Naive thymus-derived CD4-positive, alpha-beta T cell (primary cell): ENCODE data around the gene GNAL. TPM values are rescaled to one million over a fixed set of nuclear protein-coding genes. Genes with fewer than 3 reads are reported as not detected.
A peak's percentile ranks its signal among the peaks of the same experiment; 100 is the strongest.

ENCODE experiments used
- ATAC-seq: fragments of 150-1000 bp; cut with Tn5 transposase; 2 replicates; pipeline ENCODE4 v1.10.0; 2021; ENCODE audit warnings: mild to moderate bottlenecking, moderate library complexity
- CTCF ChIA-PET: fragments of 350-600 bp; sonication (Branson Sonifier 250); formaldehyde crosslinking; loops from one replicate; lab custom pipeline; 2021; ENCODE audit warnings: antibody characterized with exemption; lab: Charles Lee
- POLR2A ChIA-PET: fragments of 350-600 bp; sonication (Branson Sonifier 250); formaldehyde crosslinking; loops from one replicate; lab custom pipeline; 2021; ENCODE audit warnings: antibody characterized with exemption, inconsistent platforms; lab: Charles Lee
- DNase-seq, 9 donors: peaks; one replicate each; pipeline versions ENCODE4 v3.0.0 to v3.0.0-alpha.2; 2020 to 2022; ENCODE audit warnings: mixed read lengths in 1 of 9
- H3K27ac ChIP-seq: one replicate; pipeline ENCODE4 v1.7.0; 2013; ENCODE audit warnings: mild to moderate bottlenecking, low read depth, low read length, moderate library complexity
- H3K27me3 ChIP-seq, 2 donors: one replicate each; pipeline ENCODE4 v1.7.0; 2013; ENCODE audit warnings: low read length in 2 of 2, mild to moderate bottlenecking in 2 of 2, moderate library complexity in 2 of 2; ENCODE audit not compliant: control insufficient read depth in 2 of 2, insufficient read depth in 2 of 2
- H3K36me3 ChIP-seq, 3 experiments: 1 replicate in 2 of 3; 2 replicates in 1 of 3; pipeline ENCODE4 v1.7.0; 2013; ENCODE audit warnings: low read length in 3 of 3, mild to moderate bottlenecking in 3 of 3, moderate library complexity in 1 of 3; ENCODE audit not compliant: insufficient read depth in 3 of 3, control insufficient read depth in 2 of 3
- H3K4me1 ChIP-seq, 2 donors: one replicate each; pipeline ENCODE4 v1.7.0; 2013; ENCODE audit warnings: low read length in 2 of 2, mild to moderate bottlenecking in 2 of 2, moderate library complexity in 1 of 2; ENCODE audit not compliant: control insufficient read depth in 2 of 2, insufficient read depth in 2 of 2
- H3K4me3 ChIP-seq: 2 replicates; pipeline ENCODE4 v1.7.0; 2013; ENCODE audit warnings: mild to moderate bottlenecking, low read length
- H3K9me3 ChIP-seq, 3 experiments: 1 replicate in 2 of 3; 2 replicates in 1 of 3; pipeline ENCODE4 v1.7.0; 2013; ENCODE audit warnings: low read length in 3 of 3; ENCODE audit not compliant: control insufficient read depth in 2 of 3
- H3K27ac Mint-ChIP-seq, 9 donors: one replicate each; pipeline ENCODE4 v1.8.0; 2020 to 2022; ENCODE audit warnings: mixed read lengths in 9 of 9, mild to moderate bottlenecking in 8 of 9, moderate library complexity in 5 of 9, inconsistent platforms in 2 of 9
- H3K27me3 Mint-ChIP-seq, 5 donors: one replicate each; pipeline ENCODE4 v1.8.0; 2021 to 2022; ENCODE audit warnings: mixed read lengths in 5 of 5, mild to moderate bottlenecking in 1 of 5
- H3K36me3 Mint-ChIP-seq, 5 donors: one replicate each; pipeline ENCODE4 v1.8.0; 2020 to 2022; ENCODE audit warnings: mixed read lengths in 5 of 5, mild to moderate bottlenecking in 3 of 5, inconsistent platforms in 1 of 5
- H3K4me1 Mint-ChIP-seq, 7 donors: one replicate each; pipeline ENCODE4 v1.8.0; 2020 to 2022; ENCODE audit warnings: mixed read lengths in 7 of 7, mild to moderate bottlenecking in 3 of 7, inconsistent platforms in 1 of 7
- H3K4me3 Mint-ChIP-seq, 10 donors: one replicate each; pipeline ENCODE4 v1.8.0; 2020 to 2022; ENCODE audit warnings: mild to moderate bottlenecking in 10 of 10, mixed read lengths in 10 of 10, moderate library complexity in 6 of 10, inconsistent platforms in 2 of 10
- H3K9me3 Mint-ChIP-seq, 11 donors: one replicate each; pipeline ENCODE4 v1.8.0; 2020 to 2022; ENCODE audit warnings: mixed read lengths in 11 of 11, mild to moderate bottlenecking in 4 of 11, inconsistent platforms in 1 of 11, moderate library complexity in 1 of 11
- intact Hi-C, 2 donors: fragments of 100-400 bp; cut with micrococcal nuclease; formaldehyde crosslinking; loops; one replicate each; pipeline ENCODE4 v1.15.1; 2023
- polyA plus RNA-seq, 2 donors: library from polyadenylated mRNA; unstranded; fragments of 300-500 nt; fragmentation: Illumina TruSeq; gene quantifications; one replicate each; pipeline ENCODE4 v1.2.3, GENCODE V29; 2021
- total RNA-seq, 6 experiments: library from RNA in 5 of 6; stranded (reverse) in 5 of 6; gene quantifications; 1 replicate in 5 of 6; 2 replicates in 1 of 6; pipeline ENCODE4 v1.2.3 and lab custom pipeline; 2021 to 2026

GNAL gene
- total and polyA plus RNA-seq, 7 experiments from 2014 or later, result 0.09 to 1.4 (median 0.67) TPM

DNA sequence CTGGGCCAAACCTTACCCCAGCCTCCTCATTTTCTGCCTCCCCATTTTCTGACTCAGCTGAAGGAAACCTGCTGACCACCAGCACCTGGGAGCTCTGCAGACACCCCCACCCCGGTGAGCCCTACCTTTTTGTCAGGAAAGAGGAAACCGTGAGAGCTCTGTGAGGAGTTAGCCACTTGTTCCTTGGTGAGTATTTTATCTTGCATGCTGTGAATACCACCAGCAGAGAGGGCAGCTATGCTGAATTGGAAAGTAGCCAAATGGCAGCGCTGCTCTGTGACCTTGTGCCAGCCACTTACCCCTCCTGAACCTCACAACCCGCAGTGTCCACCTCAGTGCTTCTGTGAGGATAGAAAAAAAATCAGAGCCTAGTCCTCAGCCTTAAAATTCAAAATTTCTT, 216.5 kb downstream of the GNAL start:
- H3K4me1 ChIP-seq, result peaks cover 8 to 9% of the 10 kb centered on the region in 2 donors
- ChIA-PET POLR2A (interaction anchor here (1.0 to 4.1 kb wide), 2 partner anchors 8 to 54 kb away, joined by 4 to 36 read pairs; partner anchors contain the start of gene CHMP1B), CTCF (interaction anchor here (0.8 kb wide), 1 partner anchor 11 kb away, joined by 3 read pairs; no protein-coding TSS in a partner anchor)
- Mint-ChIP-seq H3K4me1 (peaks cover 10 to 37% (median 34%) of the 10 kb centered on the region in 7 donors), H3K36me3 (peaks cover 4 to 18% (median 11%) of the 10 kb centered on the region in 5 donors), H3K27me3 (no peaks in the 10 kb centered on the region), H3K4me3 (peak overlapping the region in 6 of 10 donors; percentile 11 to 78 (median 38)), H3K9me3 (no peaks in the 10 kb centered on the region), H3K27ac (peak overlapping the region in 7 of 9 donors; percentile 32 to 60 (median 51))
- no peak overlapping the region for H3K27ac ChIP-seq
- H3K4me3 ChIP-seq, result no peak overlapping the region
- no peak for ATAC-seq
- H3K36me3 ChIP-seq, result peaks cover 0 to 36% (median 0%) of the 10 kb centered on the region in 3 experiments
- DNase-seq, result no peak
- no peaks in the 10 kb centered on the region for H3K9me3 ChIP-seq
- H3K27me3 ChIP-seq, result no peaks in the 10 kb centered on the region
- intact Hi-C loops, result loop anchor here in 1 of 2 donors (5.0 to 10.0 kb wide), 3 partner anchors 469 to 1993 kb away; partner anchors contain the start of genes AFG3L2, PTPN2 and VAPA

- Histone ChIP-seq H3K27me3 (no peaks in the 10 kb centered on the region), H3K4me1 (peaks cover 8 to 9% of the 10 kb centered on the region in 2 donors), H3K27ac (no peak overlapping the region), H3K36me3 (peaks cover 0 to 36% (median 0%) of the 10 kb centered on the region in 3 experiments), H3K4me3 (no peak overlapping the region), H3K9me3 (no peaks in the 10 kb centered on the region)
- intact Hi-C loops, result loop anchor here in 1 of 2 donors (5.0 to 10.0 kb wide), 3 partner anchors 469 to 1994 kb away; partner anchors contain the start of genes AFG3L2, PTPN2 and VAPA
- Mint-ChIP-seq H3K27me3 (no peaks in the 10 kb centered on the region), H3K27ac (peak overlapping the region in 8 of 9 donors; percentile 32 to 60 (median 52)), H3K9me3 (no peaks in the 10 kb centered on the region), H3K36me3 (peaks cover 4 to 18% (median 11%) of the 10 kb centered on the region in 5 donors), H3K4me3 (peak overlapping the region in 7 of 10 donors; percentile 29 to 78 (median 45)), H3K4me1 (peaks cover 10 to 37% (median 34%) of the 10 kb centered on the region in 7 donors)
- ATAC-seq (no peak), DNase-seq (no peak)
- CTCF ChIA-PET, result no interaction called here
- POLR2A ChIA-PET, result interaction anchor here (0.7 to 4.1 kb wide), 3 partner anchors 9 to 471 kb away, joined by 3 to 36 read pairs (median 4); partner anchors contain the start of genes AFG3L2 and CHMP1B
Measured at GRCh38 chr18:11906176-11906575, 217.1 kb downstream of the GNAL start.

GRCh38 chr18:11906926-11907874, 218.1 kb downstream of the GNAL start:
- Mint-ChIP-seq H3K36me3 (peaks cover 4 to 12% (median 8%) of the 10 kb centered on the region in 5 donors), H3K4me1 (peaks cover 10 to 37% (median 28%) of the 10 kb centered on the region in 7 donors), H3K4me3 (peak overlapping the region; percentile 90 to 97 (median 96)), H3K27me3 (no peaks in the 10 kb centered on the region), H3K27ac (peak overlapping the region; percentile 46 to 97 (median 94)), H3K9me3 (no peaks in the 10 kb centered on the region)
- ATAC-seq, result no peak
- DNase-seq, result no peak
- ChIA-PET POLR2A (interaction anchor here (1.8 to 4.1 kb wide), 2 partner anchors 56 to 88 kb away, joined by 4 to 36 read pairs; partner anchors contain the start of gene CHMP1B), CTCF (no interaction called here)
- H3K9me3 ChIP-seq, result no peaks in the 10 kb centered on the region
- H3K4me3 ChIP-seq, result peak overlapping the region; percentile 94
- intact Hi-C loops, result loop anchor here in 1 of 2 donors (5.0 to 10.0 kb wide), 3 partner anchors 468 to 1995 kb away; partner anchors contain the start of genes AFG3L2, PTPN2 and VAPA
- H3K36me3 ChIP-seq, result peaks cover 0 to 30% (median 0%) of the 10 kb centered on the region in 3 experiments
- H3K27me3 ChIP-seq, result no peaks in the 10 kb centered on the region
- peak overlapping the region; percentile 97 for H3K27ac ChIP-seq
- H3K4me1 ChIP-seq, result peaks cover 8 to 9% of the 10 kb centered on the region in 2 donors

DNA sequence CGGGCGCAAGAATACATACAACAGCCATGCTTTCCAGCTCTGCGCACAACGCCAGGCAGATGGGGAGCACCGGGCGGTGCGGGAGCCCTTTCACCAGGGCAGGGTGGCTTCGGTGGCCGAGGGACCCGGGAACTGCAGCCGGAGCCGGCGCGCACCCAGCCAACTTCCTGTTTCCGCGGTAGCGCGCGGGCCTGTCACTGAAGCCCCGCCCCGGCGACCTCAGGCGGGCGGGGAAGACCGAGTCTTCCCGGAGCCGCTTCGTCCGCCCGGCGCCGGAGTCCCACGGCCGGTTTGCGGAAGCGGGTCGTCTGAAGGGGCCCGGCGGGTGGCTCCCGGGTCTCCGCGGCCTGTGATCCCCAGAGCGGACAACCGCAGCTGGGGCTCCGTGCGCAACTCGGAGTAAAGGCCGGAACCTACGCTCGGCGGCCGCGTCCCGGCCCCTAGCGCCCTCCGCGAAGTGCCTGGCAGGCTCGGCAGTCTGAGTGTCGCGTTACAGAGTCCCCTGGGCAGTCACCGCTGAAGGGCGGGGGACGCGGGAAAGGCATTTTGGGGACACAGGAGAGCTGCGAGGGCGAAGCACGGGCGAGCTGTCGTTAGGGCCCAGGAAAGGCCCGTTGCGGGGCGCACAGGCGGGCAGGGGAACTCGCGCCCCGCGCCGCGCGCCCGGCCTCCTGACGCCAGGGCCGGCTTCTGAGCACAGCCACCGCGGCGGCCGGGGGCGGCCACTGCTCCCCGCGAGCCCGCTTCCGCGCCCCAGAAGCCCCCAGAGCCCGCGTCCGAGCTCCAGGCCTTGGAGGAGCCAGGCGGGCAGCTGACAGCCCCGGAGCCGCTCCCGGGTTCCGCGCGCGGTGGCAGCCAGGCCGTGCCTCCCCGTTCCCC, 219.4 kb downstream of the GNAL start, which contains the start of gene MPPE1:
Gene MPPE1, minus strand, starts transcription at position 136 of the 879 bp plus-strand sequence. CDS start 11,053 bp downstream, outside the sequence.
- Histone ChIP-seq H3K27ac (peak within 1 kb of the TSS; percentile 97), H3K4me3 (peak within 1 kb of the TSS; percentile 94), H3K36me3 (peaks cover 0 to 19% (median 0%) of the 10 kb centered on the region in 3 experiments), H3K9me3 (no peaks in the 10 kb centered on the region), H3K4me1 (peaks cover 8 to 9% of the 10 kb centered on the region in 2 donors), H3K27me3 (no peaks in the 10 kb centered on the region)
- H3K27me3 Mint-ChIP-seq, result no peaks in the 10 kb centered on the region
- ATAC-seq (peak; percentile 95), DNase-seq (peak; percentile 77 to 88 (median 83))
- CTCF ChIA-PET, result no interaction called here
- peak within 1 kb of the TSS; percentile 90 to 97 (median 96) for H3K4me3 Mint-ChIP-seq
- H3K9me3 Mint-ChIP-seq, result no peaks in the 10 kb centered on the region
- POLR2A ChIA-PET, result interaction anchor here (0.6 to 4.1 kb wide), 7 partner anchors 20 to 1040 kb away, joined by 3 to 36 read pairs (median 3); partner anchors contain the start of genes CHMP1B, IMPA2 and SEH1L
- H3K27ac Mint-ChIP-seq, result peak within 1 kb of the TSS; percentile 93 to 97 (median 95)
- H3K4me1 Mint-ChIP-seq, result peaks cover 10 to 32% (median 24%) of the 10 kb centered on the region in 7 donors
- intact Hi-C loops, result loop anchor here (1.0 to 10.0 kb wide), 11 partner anchors 30 to 1996 kb away; partner anchors contain the start of genes AFG3L2 (in 2 of the 2), CHMP1B (in 2 of the 2), IMPA2 (in 2 of the 2) and CEP76 (in 1 of the 2)
- H3K36me3 Mint-ChIP-seq, result peaks cover 4 to 8% (median 5%) of the 10 kb centered on the region in 5 donors

GRCh38 chr18:11909061-11909455, 220.0 kb downstream of the GNAL start:
- DNase-seq, result peak in 1 of 9 donors; percentile 19
- peak overlapping the region; percentile 86 to 96 (median 93) for H3K27ac Mint-ChIP-seq
- Histone ChIP-seq H3K9me3 (no peaks in the 10 kb centered on the region), H3K27me3 (no peaks in the 10 kb centered on the region), H3K27ac (peak overlapping the region; percentile 97), H3K4me3 (peak overlapping the region; percentile 94), H3K36me3 (peaks cover 0 to 15% (median 0%) of the 10 kb centered on the region in 3 experiments), H3K4me1 (peaks cover 8 to 9% of the 10 kb centered on the region in 2 donors)
- peaks cover 0 to 8% (median under 1%) of the 10 kb centered on the region in 5 donors for H3K36me3 Mint-ChIP-seq
- no peaks in the 10 kb centered on the region for H3K27me3 Mint-ChIP-seq
- H3K9me3 Mint-ChIP-seq, result no peaks in the 10 kb centered on the region
- POLR2A ChIA-PET, result interaction anchor here (0.6 to 4.1 kb wide), 5 partner anchors 21 to 1039 kb away, joined by 3 to 36 read pairs (median 3); partner anchors contain the start of genes CHMP1B, IMPA2 and SEH1L
- peak overlapping the region; percentile 85 to 97 (median 90) for H3K4me3 Mint-ChIP-seq
- CTCF ChIA-PET, result no interaction called here
- H3K4me1 Mint-ChIP-seq, result peaks cover 5 to 30% (median 19%) of the 10 kb centered on the region in 7 donors
- no peak for ATAC-seq
- intact Hi-C loops, result loop anchor here (2.0 to 10.0 kb wide), 8 partner anchors 30 to 1997 kb away; partner anchors contain the start of genes AFG3L2 (in 2 of the 2), CEP76 (in 1 of the 2), PSMG2 (in 1 of the 2) and PTPN2 (in 1 of the 2)
